HepG2 (cell line): ENCODE results near the gene TBC1D4. TPM values are rescaled to one million over a fixed set of nuclear protein-coding genes. Genes with fewer than 3 reads are reported as not detected.

Experiments
- ARHGAP35 ChIP-seq: sonication (generic); formaldehyde crosslinking; IDR thresholded peaks from 2 replicates; pipeline ENCODE4 v1.9.0; 2022; ENCODE audit warnings: mild to moderate bottlenecking, inconsistent platforms, moderate library complexity, missing genetic modification reagents, borderline replicate concordance
- EEA1 ChIP-seq: sonication (generic); formaldehyde crosslinking; IDR thresholded peaks from 2 replicates; pipeline ENCODE4 v1.5.1; 2020; ENCODE audit warnings: mild to moderate bottlenecking, missing genetic modification reagents, borderline replicate concordance
- ERF ChIP-seq: IDR thresholded peaks from 2 replicates; pipeline ENCODE4 v1.6.1; 2018; ENCODE audit warnings: missing biosample characterization, missing genetic modification reagents
- HDAC1 ChIP-seq: sonication (generic); formaldehyde crosslinking; IDR thresholded peaks from 2 replicates; pipeline ENCODE4 v1.5.1; 2020; ENCODE audit warnings: mild to moderate bottlenecking, missing genetic modification reagents
- HDAC2 ChIP-seq: sonication (generic); formaldehyde crosslinking; IDR thresholded peaks from 2 replicates; pipeline ENCODE4 v1.4.0; 2020; ENCODE audit warnings: missing genetic modification reagents
- ISX ChIP-seq: sonication (generic); formaldehyde crosslinking; conservative IDR thresholded peaks from 2 replicates; pipeline ENCODE4 v1.5.0; 2020; ENCODE audit warnings: missing genetic modification reagents
- MNT ChIP-seq: fragments of 450-650 bp; IDR thresholded peaks from 2 replicates; pipeline ENCODE4 v1.6.1; 2016
- NONO ChIP-seq, 2 experiments: fragments of 450-650 bp in 1 of 2; sonication (generic) in 1 of 2; formaldehyde crosslinking in 1 of 2; IDR thresholded peaks in 1 of 2; conservative IDR thresholded peaks in 1 of 2; 2 replicates each; pipeline versions ENCODE4 v1.6.1 to v1.8.0; 2017 to 2022; ENCODE audit warnings: mild to moderate bottlenecking in 1 of 2, missing genetic modification reagents in 1 of 2, moderate library complexity in 1 of 2
- PAXIP1 ChIP-seq: sonication (generic); formaldehyde crosslinking; conservative IDR thresholded peaks from 2 replicates; pipeline ENCODE4 v1.4.0; 2020; ENCODE audit warnings: mild to moderate bottlenecking, missing genetic modification reagents, moderate library complexity
- POLR2AphosphoS2 ChIP-seq: IDR thresholded peaks from 2 replicates; pipeline ENCODE4 v1.6.1; 2011; ENCODE audit warnings: low read depth, low read length, improper control_type of control experiment
- RBFOX2 ChIP-seq: fragments of 200-400 bp; formaldehyde crosslinking; IDR thresholded peaks from 2 replicates; pipeline ENCODE4 v1.6.1; 2017; ENCODE audit warnings: low read depth, mild to moderate bottlenecking, low read length
- REST ChIP-seq, 2 experiments: IDR thresholded peaks; 2 replicates each; pipeline ENCODE4 v1.6.1; 2011 to 2012; ENCODE audit warnings: low read length in 2 of 2, borderline replicate concordance in 1 of 2, low read depth in 1 of 2, mild to moderate bottlenecking in 1 of 2, moderate library complexity in 1 of 2
- SMYD3 ChIP-seq: sonication (generic); formaldehyde crosslinking; IDR thresholded peaks from 2 replicates; pipeline ENCODE4 v1.8.1; 2023; ENCODE audit warnings: mild to moderate bottlenecking, missing genetic modification reagents
- TRIM22 ChIP-seq: fragments of 450-650 bp; IDR thresholded peaks from 2 replicates; pipeline ENCODE4 v1.6.1; 2017
- ZFP91 ChIP-seq: sonication (generic); formaldehyde crosslinking; IDR thresholded peaks from 2 replicates; pipeline ENCODE4 v1.9.0; 2022; ENCODE audit warnings: missing genetic modification reagents, mild to moderate bottlenecking, borderline replicate concordance
- ZNF747 ChIP-seq: sonication (generic); formaldehyde crosslinking; IDR thresholded peaks from 2 replicates; pipeline ENCODE4 v1.8.1; 2023; ENCODE audit warnings: missing genetic modification reagents, mild to moderate bottlenecking, borderline replicate concordance
- ZNF772 ChIP-seq: sonication (generic); formaldehyde crosslinking; IDR thresholded peaks from 2 replicates; pipeline ENCODE4 v1.5.0; 2020; ENCODE audit warnings: mild to moderate bottlenecking, missing genetic modification reagents
- polyA plus RNA-seq, 8 experiments: library from polyadenylated mRNA; depleted of rRNA in 3 of 8; stranded (reverse) in 7 of 8; unstranded in 1 of 8; fragments of >200 nt; fragmentation: Illumina TruSeq in 4 of 8; extraction: Trizol in 4 of 8; gene quantifications; 2 replicates each; pipeline versions ENCODE4 v1.2.1 to v1.2.3, GENCODE V29; 2011 to 2016; ENCODE audit warnings: low read depth in 4 of 8, missing spikeins in 1 of 8, mixed read lengths in 1 of 8; ENCODE audit not compliant: insufficient read depth in 1 of 8
- total RNA-seq, 5 experiments: library from RNA; depleted of rRNA; stranded (reverse); fragments of >200 nt; fragmentation: Illumina TruSeq; extraction: Trizol; gene quantifications; 2 replicates each; pipeline ENCODE4 v1.2.3, GENCODE V29; 2016; ENCODE audit warnings: low read depth in 1 of 5

The TBC1D4 gene
- total and polyA plus RNA-seq, 2 of the 13 experiments (the other 11 are each of a cell fraction or from before 2014, with no cell fraction given): 35.9 to 64.4 TPM

GRCh38 chr13:75480671-75481175, 1.2 kb downstream of the TBC1D4 start (continued):
- peak; percentile 13; the same call in 1 of the 2 replicates for TF ChIP-seq ZFP91 (CRISPR knock-in tag)
- TF ChIP-seq ZNF747 (CRISPR knock-in tag): 0 out of 2 replicates have a peak, but pooled peaks have one; percentile 18
- peak in 1 of 2 experiments; percentile 57; a peak in 2 of 4 replicates for TF ChIP-seq REST (IDR thresholded peaks at IDR 0.05; ENCODE audit: borderline replicate concordance in 1 of 2, low read depth in 1 of 2, low read length in 2 of 2)
- no peak for TF ChIP-seq MNT
- TF ChIP-seq RBFOX2: peak; percentile 60
- no peak for TF ChIP-seq NONO (IDR thresholded peaks at IDR 0.05)
- TF ChIP-seq NONO (CRISPR knock-in tag; conservative IDR thresholded peaks at IDR 0.05): peak; percentile 51; the same call in 1 of the 2 replicates
- peak; percentile 68 for TF ChIP-seq HDAC1 (CRISPR knock-in tag)
- TF ChIP-seq PAXIP1: peak; percentile 23; the same call in 1 of the 2 replicates
- TF ChIP-seq TRIM22: no peak
- TF ChIP-seq ARHGAP35 (CRISPR knock-in tag): no peak
- 0 out of 2 replicates have a peak, but pooled peaks have one; percentile 22 for TF ChIP-seq ISX (CRISPR knock-in tag)
- no peak for TF ChIP-seq SMYD3
- 0 out of 2 replicates have a peak, but pooled peaks have one; percentile 6 for TF ChIP-seq ERF (CRISPR knock-in tag)
- no peak for TF ChIP-seq EEA1
- TF ChIP-seq POLR2AphosphoS2: no peak
- 0 out of 2 replicates have a peak, but pooled peaks have one; percentile 17 for TF ChIP-seq HDAC2 (CRISPR knock-in tag)
- TF ChIP-seq ZNF772 (CRISPR knock-in tag): no peak
